HG02571 (cell line): ENCODE data around the gene GRK3.

Experiments used
- ATAC-seq: cut with Tn5 transposase; IDR thresholded peaks from one replicate; pipeline ENCODE4 v1.9.1; 2021; ENCODE audit warnings: mild to moderate bottlenecking, moderate library complexity; ENCODE audit not compliant: unreplicated experiment

GRK3 gene

GRCh38 chr22:25656724-25657123 lies 92.2 kb downstream of the GRK3 start:
- no peak for ATAC-seq

GRCh38 chr22:25658633-25659032 lies 94.2 kb downstream of the GRK3 start:
- no peak for ATAC-seq

- ATAC-seq: no peak
These were observed 94.9 kb downstream of the GRK3 start for GRCh38 chr22:25659413-25659812.

GRCh38 chr22:25660336-25660735 lies 95.9 kb downstream of the GRK3 start:
- no peak for ATAC-seq

- ATAC-seq: no peak
These were observed 96.6 kb downstream of the GRK3 start for GRCh38 chr22:25661073-25661472.

- ATAC-seq: no peak
These were observed 99.2 kb downstream of the GRK3 start for GRCh38 chr22:25663654-25664053.

- ATAC-seq: no peak
These were observed 101.8 kb downstream of the GRK3 start for GRCh38 chr22:25666308-25666707.

- no peak for ATAC-seq
These were observed 104.0 kb downstream of the GRK3 start for GRCh38 chr22:25668437-25668836.

GRCh38 chr22:25669253-25670069 lies 105.0 kb downstream of the GRK3 start:
- ATAC-seq: no peak

GRCh38 chr22:25670070-25670461 lies 105.6 kb downstream of the GRK3 start:
- no peak for ATAC-seq

- no peak for ATAC-seq
These were observed 108.0 kb downstream of the GRK3 start for GRCh38 chr22:25672289-25673084.

- ATAC-seq: no peak
These were observed 109.2 kb downstream of the GRK3 start for GRCh38 chr22:25673713-25674112.

- no peak for ATAC-seq
These were observed 113.2 kb downstream of the GRK3 start for GRCh38 chr22:25677631-25678030.

- ATAC-seq: no peak
These were observed 115.6 kb downstream of the GRK3 start for GRCh38 chr22:25680051-25680450.

- ATAC-seq: no peak
These were observed 116.5 kb downstream of the GRK3 start for GRCh38 chr22:25680956-25681355.

GRCh38 chr22:25682109-25682508 lies 117.6 kb downstream of the GRK3 start:
- no peak for ATAC-seq

GRCh38 chr22:25688627-25689026 lies 124.2 kb downstream of the GRK3 start:
- no peak for ATAC-seq

- ATAC-seq: no peak
These were observed 125.2 kb downstream of the GRK3 start for GRCh38 chr22:25689631-25690030.

- no peak for ATAC-seq
These were observed 126.3 kb downstream of the GRK3 start for GRCh38 chr22:25690798-25691197.

GRCh38 chr22:25692397-25693267 lies 128.2 kb downstream of the GRK3 start:
- no peak for ATAC-seq

- ATAC-seq: no peak
These were observed 128.7 kb downstream of the GRK3 start for GRCh38 chr22:25693268-25693565.
